NK-92 treated with Interleukin-12 subunit alpha and Interleukin-12 subunit beta, amount 100 ng/mL, for 24 hours (cell line): ENCODE data around the gene GGTA1.
A peak's percentile ranks its signal among the peaks of the same experiment; 100 is the strongest.
"Not testable (repeated sequence)": the region's sequence is repeated elsewhere in the genome, so short reads cannot be mapped to it uniquely, and the experiment has no call there.

Source experiments
- DNase-seq: peaks from one replicate; lab custom pipeline; 2025; lab: John Stamatoyannopoulos, UW

Gene GGTA1

DNA sequence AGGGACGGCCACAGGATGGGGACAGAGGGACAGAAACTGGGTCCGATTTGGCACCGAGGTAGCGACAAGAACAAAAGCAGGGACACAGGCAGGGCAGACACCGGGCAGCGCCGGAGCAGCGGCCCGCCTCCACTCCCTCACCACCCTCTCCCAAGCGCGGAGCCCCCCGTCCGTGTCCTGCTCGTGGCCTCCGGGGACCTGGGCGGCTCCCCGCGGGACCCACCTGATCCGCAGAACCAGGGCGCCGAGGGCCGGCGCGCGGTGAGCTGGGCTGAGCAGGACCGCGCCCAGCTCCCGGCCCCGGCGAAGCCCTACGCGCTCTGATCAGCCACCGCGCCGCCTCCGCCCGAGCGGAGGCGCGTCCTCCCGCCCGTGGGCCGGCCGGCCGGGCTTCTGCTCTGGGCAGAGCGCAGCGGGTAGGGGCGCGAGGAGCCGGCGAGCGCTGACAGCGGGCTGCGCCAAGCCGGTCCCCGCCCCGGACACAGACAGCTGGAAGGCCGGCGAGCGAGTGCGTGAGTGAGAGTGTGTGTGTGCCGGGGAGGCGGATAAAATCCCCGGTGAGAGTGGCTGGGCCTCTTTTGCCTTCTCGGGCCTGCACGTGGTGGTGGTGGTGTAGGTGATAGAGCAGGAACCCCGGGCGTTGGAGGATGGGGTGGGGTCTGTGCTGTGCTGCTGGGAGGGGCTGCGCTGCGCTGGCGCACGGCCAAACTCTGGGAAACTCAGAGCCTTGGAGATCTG is at the start of gene GGTA1:
Gene GGTA1 (minus strand): TSS at position 418 of the 738 bp plus-strand sequence. CDS start 31,922 bp downstream, outside the sequence.
- no peak for DNase-seq

DNA sequence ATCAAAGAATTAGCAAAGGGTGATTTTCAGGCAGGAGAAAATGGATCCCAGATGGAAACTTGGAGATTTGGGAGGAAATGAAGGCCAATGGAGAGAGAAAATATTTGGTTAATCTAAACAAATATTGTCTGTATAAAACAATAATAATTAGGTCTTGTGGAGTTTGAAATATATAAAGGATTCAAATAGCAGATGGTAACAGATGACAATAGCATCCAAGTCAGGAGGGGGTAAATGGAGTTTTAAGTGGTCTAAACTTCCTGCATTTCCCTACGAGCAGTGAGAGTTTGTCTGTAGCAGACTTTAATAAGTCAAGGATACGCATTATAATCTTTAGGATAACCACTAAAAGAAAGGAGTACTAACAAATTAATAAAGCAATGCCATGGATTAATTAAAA is 49.0 kb upstream of the GGTA1 start:
- no peak for DNase-seq

DNA sequence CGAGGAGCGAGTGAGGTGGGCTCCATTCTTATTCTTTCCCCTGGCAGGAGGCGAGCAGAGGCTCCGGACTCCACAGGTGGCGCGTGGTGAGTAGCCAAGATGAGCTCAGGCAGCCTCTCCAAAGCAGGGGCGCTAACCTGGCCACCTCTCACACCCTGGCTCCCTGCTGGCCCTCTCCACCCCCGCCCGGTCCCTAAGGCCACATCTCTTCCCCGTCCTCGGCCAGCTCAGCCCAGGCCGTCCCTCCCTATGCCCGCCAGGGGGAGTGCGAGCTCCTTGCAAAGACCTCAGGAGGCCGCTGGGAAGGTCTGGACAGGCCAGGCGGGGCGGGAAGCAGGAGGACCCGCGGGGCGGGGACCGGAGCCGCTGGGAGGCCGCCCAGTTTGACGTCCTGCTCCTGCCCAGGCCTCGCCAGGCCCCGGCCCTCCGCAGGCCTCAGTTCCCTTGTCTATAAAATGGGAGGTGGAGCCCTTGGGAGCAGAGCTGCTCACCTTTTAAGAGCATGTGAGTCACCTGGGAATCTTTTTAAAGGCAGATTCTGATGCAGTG is 46.3 kb upstream of the GGTA1 start:
- DNase-seq = peak; percentile 34

- no peak for DNase-seq
Measured at GRCh38 chr9:121545150-121545874, 45.7 kb upstream of the GGTA1 start.

DNA sequence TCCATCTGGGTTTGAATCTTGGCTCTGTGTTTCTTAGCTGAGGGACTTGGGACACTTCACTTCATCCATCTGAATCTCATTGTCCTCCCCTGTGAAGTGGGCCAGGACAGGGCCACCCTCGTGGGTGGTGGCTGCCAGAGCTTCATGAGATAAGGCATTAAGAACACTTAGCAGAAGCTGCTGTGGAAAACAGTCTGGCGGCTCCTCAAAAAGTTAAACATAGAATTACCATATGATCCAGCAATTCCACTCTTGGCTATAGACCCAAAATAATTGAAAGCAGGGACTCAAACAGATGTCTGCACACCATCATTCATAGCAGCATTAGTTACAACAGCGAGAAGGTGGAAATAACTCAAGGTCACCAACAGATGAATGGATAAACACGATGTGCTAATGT is 42.4 kb upstream of the GGTA1 start:
- DNase-seq = no peak

DNA sequence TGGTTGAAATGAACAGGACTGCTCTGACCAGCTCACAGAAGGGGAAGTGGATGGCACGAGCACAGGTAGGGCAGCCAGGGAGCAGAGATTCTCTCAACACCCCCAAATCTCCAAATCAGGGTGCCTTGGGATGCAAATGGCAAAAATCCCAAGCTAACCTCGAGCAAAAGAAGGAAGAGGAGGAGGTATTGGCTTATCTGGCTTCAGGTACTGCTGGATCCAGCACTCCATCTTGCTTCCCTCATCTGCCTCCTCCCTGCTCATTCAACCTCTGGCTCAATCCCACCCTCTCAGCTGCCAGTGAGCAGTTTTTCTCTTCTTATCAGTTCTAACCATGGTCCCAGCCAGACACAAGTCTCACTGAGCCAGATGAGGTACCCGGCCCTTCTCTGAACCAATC is 41.6 kb upstream of the GGTA1 start:
- no peak for DNase-seq

DNA sequence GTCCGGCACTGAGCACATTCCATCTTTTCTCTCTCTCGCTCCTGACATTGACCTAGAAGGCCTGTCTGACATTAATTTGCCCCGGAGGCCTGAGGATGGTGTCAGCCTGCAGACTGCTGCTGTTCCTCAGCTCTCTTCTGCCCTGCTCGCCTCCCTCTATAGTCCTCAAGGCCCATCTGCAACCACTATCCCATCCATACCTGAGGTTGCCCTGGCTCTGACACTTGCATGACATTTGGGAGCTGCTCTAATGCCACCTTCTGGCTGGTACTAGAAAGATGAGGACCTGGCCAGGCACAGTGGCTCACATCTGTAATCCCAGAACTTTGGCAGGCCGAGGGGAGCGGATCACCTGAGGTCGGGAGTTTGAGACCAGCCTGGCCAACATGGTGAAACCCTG is 38.6 kb upstream of the GGTA1 start:
- no peak for DNase-seq

DNA sequence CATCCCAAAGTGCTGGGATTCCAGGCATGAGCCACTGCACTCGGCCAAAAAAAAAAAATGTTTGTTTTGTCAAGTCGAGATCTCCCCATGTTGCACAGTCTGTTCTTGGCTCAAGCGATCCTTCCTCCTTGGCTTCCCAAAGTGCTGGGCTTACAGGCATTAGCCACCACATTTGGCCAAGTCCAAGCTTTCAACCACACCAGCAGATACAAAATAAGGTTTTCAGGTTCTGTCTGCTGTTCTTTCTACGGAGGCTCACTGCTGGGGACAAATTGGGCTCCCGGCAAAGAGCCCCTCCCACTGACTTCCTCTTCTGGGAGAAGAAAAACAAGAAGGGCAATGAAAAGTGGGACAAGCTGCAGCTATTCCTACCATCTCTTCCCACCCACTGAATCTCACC is 37.6 kb upstream of the GGTA1 start:
- no peak for DNase-seq

GRCh38 chr9:121532881-121533280 is 33.2 kb upstream of the GGTA1 start:
- no peak for DNase-seq

GRCh38 chr9:121529237-121529987 is 29.8 kb upstream of the GGTA1 start:
- DNase-seq = no peak

DNA sequence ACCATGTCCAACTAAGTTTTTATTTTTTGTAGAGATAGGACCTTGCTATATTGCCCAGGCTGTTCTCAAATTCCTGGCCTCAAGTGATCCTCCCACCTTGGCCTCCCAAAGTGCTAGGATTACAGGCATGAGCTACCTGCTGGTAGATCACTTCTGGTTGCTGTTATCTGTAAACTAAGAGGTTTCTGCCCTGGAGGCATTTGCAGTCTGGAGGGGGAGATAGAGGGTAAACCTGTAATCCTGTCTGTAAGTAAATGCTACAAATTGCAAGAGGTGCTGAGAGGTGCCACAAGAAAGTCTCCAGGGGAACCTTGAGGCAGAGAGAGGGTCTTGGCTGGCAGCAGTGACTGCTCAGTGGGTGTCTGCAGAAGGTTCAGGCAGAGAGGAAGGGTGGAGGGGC is 29.0 kb upstream of the GGTA1 start:
- no peak for DNase-seq

- no peak for DNase-seq
Measured at GRCh38 chr9:121527371-121527770, 27.7 kb upstream of the GGTA1 start.

- not testable (repeated sequence) for DNase-seq
Measured at GRCh38 chr9:121519688-121520087, 20.0 kb upstream of the GGTA1 start.

DNA sequence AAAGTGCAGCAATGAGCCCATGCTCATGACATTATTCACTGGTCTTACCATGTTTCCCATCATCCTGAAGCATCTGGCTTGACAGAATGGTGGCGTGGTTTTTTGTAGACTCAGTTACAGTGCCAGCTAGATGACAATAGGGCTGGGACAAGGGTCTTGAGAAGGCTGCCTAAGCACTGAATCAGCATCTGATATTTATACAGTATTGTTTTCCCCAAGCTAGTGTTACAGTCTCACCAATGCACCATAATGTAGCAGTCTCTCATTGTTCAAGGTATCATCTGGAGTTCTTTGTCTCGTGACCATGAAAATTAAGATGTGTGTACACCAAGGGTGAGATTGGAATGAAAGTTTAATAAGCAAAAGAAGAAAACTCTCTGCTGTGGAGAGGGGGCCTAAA is 19.0 kb upstream of the GGTA1 start:
- DNase-seq = no peak

GRCh38 chr9:121513166-121513565 is 13.5 kb upstream of the GGTA1 start:
- not testable (repeated sequence) for DNase-seq

DNA sequence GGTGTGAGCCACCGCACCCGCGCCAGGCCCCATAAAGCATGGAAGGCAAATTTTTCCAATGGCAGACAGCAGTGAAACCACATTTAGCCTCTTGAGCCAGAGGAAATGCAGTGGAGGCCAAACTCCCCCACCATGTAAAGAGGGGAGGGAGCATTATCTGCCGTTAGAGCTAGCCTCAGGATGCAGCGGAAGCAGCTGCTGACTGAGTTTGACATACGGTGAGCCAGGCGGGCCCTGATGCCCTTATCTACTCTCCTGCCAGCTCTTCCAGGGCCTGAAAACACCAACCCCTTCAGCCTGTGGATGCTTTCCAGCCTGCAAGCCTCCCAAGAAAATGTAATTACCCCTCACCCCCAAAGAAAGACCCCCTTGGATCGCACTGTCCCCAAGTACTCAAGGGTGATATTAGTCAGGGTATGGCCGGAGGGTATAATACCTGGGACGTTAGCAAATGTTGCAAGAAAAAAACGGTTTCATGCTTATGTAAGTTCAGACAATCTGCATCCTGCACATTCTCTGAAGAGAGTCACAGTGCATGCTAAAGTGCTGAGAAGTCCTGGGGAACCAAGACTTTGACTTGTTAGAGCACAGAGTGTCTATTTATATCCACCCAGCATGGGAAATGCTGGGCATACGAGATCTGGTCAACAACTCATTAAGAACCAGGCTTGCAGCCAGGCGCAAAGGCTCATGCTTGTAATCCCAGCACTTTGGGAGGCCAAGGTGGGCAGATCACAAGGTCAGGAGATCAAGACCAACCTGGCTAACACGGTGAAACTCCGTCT is 11.3 kb upstream of the GGTA1 start:
- no peak for DNase-seq

DNA sequence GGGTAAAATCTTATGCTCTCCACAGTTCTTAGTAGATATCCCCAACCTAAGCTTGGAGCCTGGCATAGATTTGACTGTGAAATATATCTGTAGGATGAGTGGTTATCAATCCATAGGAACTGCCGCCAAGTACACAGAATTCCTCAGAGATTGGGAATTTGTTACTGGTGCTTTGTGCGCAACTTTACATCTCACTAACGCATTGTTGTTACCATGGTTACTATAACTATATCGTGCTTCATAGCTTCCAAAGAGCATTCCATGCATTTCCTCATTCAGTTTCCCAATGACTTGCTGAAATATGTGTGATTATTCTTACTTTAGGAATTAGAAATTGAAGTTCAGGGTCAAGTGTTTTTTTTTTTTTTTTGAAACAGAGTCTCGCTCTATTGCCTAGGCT is 9.5 kb upstream of the GGTA1 start:
- no peak for DNase-seq

- DNase-seq = no peak
Measured at GRCh38 chr9:121508415-121508814, 8.8 kb upstream of the GGTA1 start.

- DNase-seq = no peak
Measured at GRCh38 chr9:121505903-121506735, 6.5 kb upstream of the GGTA1 start.

DNA sequence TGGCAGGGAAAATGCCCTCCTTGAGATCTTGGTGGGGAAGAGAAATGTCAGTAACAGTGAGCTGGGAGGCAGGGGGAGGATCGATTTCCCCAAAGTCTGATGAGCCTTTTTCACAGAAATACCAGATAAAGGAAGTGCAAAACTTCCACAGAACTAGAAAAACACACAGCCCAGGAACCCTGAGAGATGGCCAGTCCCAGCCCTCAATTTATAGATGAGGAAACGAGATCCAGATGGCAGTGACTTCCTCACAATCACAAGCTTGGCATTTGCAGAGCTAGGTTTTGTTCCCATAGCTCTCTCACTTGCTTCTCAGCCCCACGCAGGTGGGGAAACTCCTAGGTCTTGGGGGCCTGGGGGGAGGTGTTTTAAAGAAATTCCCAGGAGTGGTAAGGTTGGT is 3.8 kb upstream of the GGTA1 start:
- no peak for DNase-seq

DNA sequence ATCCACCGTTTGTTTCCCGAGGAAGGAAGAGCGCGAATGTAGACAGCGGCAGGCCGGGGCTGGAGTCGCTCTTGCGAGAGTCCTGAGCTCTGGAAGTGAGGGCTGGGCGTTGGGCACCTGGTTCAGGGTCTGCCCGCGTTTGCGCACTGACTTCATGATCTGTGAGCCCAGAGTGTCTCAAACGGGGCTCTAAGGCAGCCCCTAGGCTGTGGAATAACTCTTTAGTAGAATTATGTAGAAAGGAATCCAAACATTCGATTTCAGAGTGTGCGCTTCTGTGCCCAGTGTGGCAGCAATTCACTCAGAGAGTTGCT is 478 bp upstream of the GGTA1 start:
- no peak for DNase-seq
